A549 (cell line): ENCODE measurements around the gene TRIM10. TPM values are rescaled to one million over a fixed set of nuclear protein-coding genes. Genes with fewer than 3 reads are reported as not detected.

Experiments
- ATAC-seq, 2 experiments: fragments of 200-7000 bp in 1 of 2; fragments of >200 bp in 1 of 2; cut with Nextera tagmentation in 1 of 2; cut with Tn5 transposase in 1 of 2; 3 replicates each; pipeline versions ENCODE4 v1.8.0 to v1.9.1; 2018 to 2020; ENCODE audit warnings: mild to moderate bottlenecking in 1 of 2, moderate library complexity in 1 of 2
- CTCF ChIA-PET: fragments of 300-600 bp; sonication (Branson Sonifier 250); formaldehyde crosslinking; extraction: SDS; loops from one replicate; lab custom pipeline; 2021; ENCODE audit warnings: antibody characterized with exemption, inconsistent platforms; lab: Yijun Ruan, JAX
- POLR2A ChIA-PET: fragments of 350-600 bp; formaldehyde crosslinking; extraction: SDS; loops from one replicate; lab custom pipeline; 2021; ENCODE audit warnings: antibody characterized with exemption, inconsistent platforms; lab: Yijun Ruan, JAX
- DNase-seq, 2 experiments: peaks; one replicate each; pipeline versions ENCODE4 v3.0.0 to v3.0.0-alpha.2; 2011 to 2016; ENCODE audit warnings: low read depth in 1 of 2, low spot score in 1 of 2
- FAIRE-seq: peaks from 2 replicates; lab custom pipeline; 2011; peaks lifted over from hg19 to GRCh38; lab: Jason Lieb, UNC
- H3K27ac ChIP-seq, 2 experiments: fragments of >200 bp; sonication (Bioruptor Twin); formaldehyde crosslinking; 3 replicates each; pipeline ENCODE4 v1.5.1; 2016 to 2017
- H3K4me1 ChIP-seq: fragments of >200 bp; sonication (Bioruptor Twin); formaldehyde crosslinking; 3 replicates; pipeline ENCODE4 v1.6.1; 2016
- H3K4me2 ChIP-seq: fragments of >200 bp; sonication (Bioruptor Twin); formaldehyde crosslinking; 3 replicates; pipeline ENCODE4 v1.6.1; 2016
- H3K4me3 ChIP-seq: fragments of >200 bp; sonication (Bioruptor Twin); formaldehyde crosslinking; 3 replicates; pipeline ENCODE4 v1.5.1; 2016
- H3K9me3 ChIP-seq: fragments of >200 bp; sonication (Bioruptor Twin); formaldehyde crosslinking; 3 replicates; pipeline ENCODE4 v1.6.1; 2016
- BHLHE40 ChIP-seq: IDR thresholded peaks from 2 replicates; pipeline ENCODE4 v1.6.1; 2012; ENCODE audit warnings: low read depth, low read length, inconsistent platforms
- CBX2 ChIP-seq: fragments of 200-600 bp; sonication (generic); IDR thresholded peaks from 2 replicates; pipeline ENCODE4 v1.6.1; 2016; ENCODE audit warnings: low read depth, mild to moderate bottlenecking, borderline replicate concordance
- ELK1 ChIP-seq: fragments of 150-350 bp; IDR thresholded peaks from 2 replicates; pipeline ENCODE4 v1.6.1; 2014; ENCODE audit warnings: low read depth, mild to moderate bottlenecking, low read length
- FOSB ChIP-seq: fragments of 250-450 bp; sonication (Bioruptor Pico); IDR thresholded peaks from 2 replicates; pipeline ENCODE4 v1.5.0; 2020; ENCODE audit warnings: mild to moderate bottlenecking, moderate library complexity
- FOXS1 ChIP-seq: fragments of 250-450 bp; sonication (Bioruptor Pico); IDR thresholded peaks from 2 replicates; pipeline ENCODE4 v1.5.0; 2020; ENCODE audit warnings: mild to moderate bottlenecking, moderate library complexity
- HES2 ChIP-seq: fragments of >200 bp; sonication (Bioruptor Twin); formaldehyde crosslinking; IDR thresholded peaks from 2 replicates; pipeline ENCODE4 v1.6.1; 2016
- HEYL ChIP-seq: fragments of 250-450 bp; sonication (Bioruptor Pico); IDR thresholded peaks from 2 replicates; pipeline ENCODE4 v1.8.0; 2021; ENCODE audit warnings: mild to moderate bottlenecking, moderate library complexity
- HOXB13 ChIP-seq: fragments of 250-450 bp; sonication (Bioruptor Pico); IDR thresholded peaks from 2 replicates; pipeline ENCODE4 v1.5.0; 2020; ENCODE audit warnings: low read depth, mild to moderate bottlenecking, moderate library complexity
- HOXB5 ChIP-seq: fragments of 250-450 bp; sonication (Bioruptor Pico); IDR thresholded peaks from 2 replicates; pipeline ENCODE4 v1.5.0; 2020; ENCODE audit warnings: mild to moderate bottlenecking, moderate library complexity
- JUNB ChIP-seq: fragments of >200 bp; sonication (Bioruptor Twin); formaldehyde crosslinking; IDR thresholded peaks from 2 replicates; pipeline ENCODE4 v1.6.1; 2016
- KDM1A ChIP-seq: fragments of 200-600 bp; sonication (generic); IDR thresholded peaks from 2 replicates; pipeline ENCODE4 v1.6.1; 2016; ENCODE audit warnings: low read depth, mild to moderate bottlenecking
- MYC ChIP-seq: IDR thresholded peaks from 2 replicates; pipeline ENCODE4 v1.6.1; 2012; ENCODE audit warnings: mild to moderate bottlenecking, inconsistent platforms, low read length, improper control_type of control experiment, borderline replicate concordance
- NFE2L2 ChIP-seq: fragments of 150-350 bp; conservative IDR thresholded peaks from 2 replicates; pipeline ENCODE4 v1.6.1; 2014; ENCODE audit warnings: low read length
- NPAS2 ChIP-seq: fragments of 250-450 bp; sonication (Bioruptor Pico); IDR thresholded peaks from 2 replicates; pipeline ENCODE4 v1.8.0; 2022; ENCODE audit warnings: mild to moderate bottlenecking, moderate library complexity, borderline replicate concordance
- RAD21 ChIP-seq, 2 experiments: fragments of >200 bp in 1 of 2; sonication (Bioruptor Twin) in 1 of 2; formaldehyde crosslinking in 1 of 2; IDR thresholded peaks in 1 of 2; conservative IDR thresholded peaks in 1 of 2; 2 replicates in 1 of 2; 3 replicates in 1 of 2; pipeline ENCODE4 v1.6.1; 2012 to 2018; ENCODE audit warnings: inconsistent platforms in 1 of 2
- RARB ChIP-seq: fragments of 250-450 bp; sonication (Bioruptor Pico); IDR thresholded peaks from 2 replicates; pipeline ENCODE4 v1.8.0; 2021; ENCODE audit warnings: mild to moderate bottlenecking, moderate library complexity
- RCOR1 ChIP-seq: fragments of 150-350 bp; IDR thresholded peaks from 2 replicates; pipeline ENCODE4 v1.6.1; 2014; ENCODE audit warnings: antibody characterized with exemption, low read length, low read depth
- RFX5 ChIP-seq: fragments of 450-650 bp; IDR thresholded peaks from 2 replicates; pipeline ENCODE4 v1.7.1; 2014; ENCODE audit warnings: antibody characterized with exemption, mild to moderate bottlenecking, moderate library complexity
- SMC3 ChIP-seq: fragments of >200 bp; sonication (Bioruptor Twin); formaldehyde crosslinking; IDR thresholded peaks from 3 replicates; pipeline ENCODE4 v1.6.1; 2018; ENCODE audit warnings: inconsistent platforms
- TP53 ChIP-seq: fragments of 250-450 bp; sonication (Bioruptor Pico); IDR thresholded peaks from 2 replicates; pipeline ENCODE4 v1.5.0; 2021; ENCODE audit warnings: mild to moderate bottlenecking, moderate library complexity
- ZC3H11A ChIP-seq: fragments of 450-650 bp; IDR thresholded peaks from 2 replicates; pipeline ENCODE4 v1.6.1; 2014; ENCODE audit warnings: antibody characterized with exemption, mild to moderate bottlenecking
- ZFP36 ChIP-seq: fragments of 450-650 bp; IDR thresholded peaks from 2 replicates; pipeline ENCODE4 v1.6.1; 2014; ENCODE audit warnings: borderline replicate concordance; ENCODE audit not compliant: partially characterized antibody
- ZSCAN20 ChIP-seq: fragments of 250-450 bp; sonication (Bioruptor Pico); IDR thresholded peaks from 2 replicates; pipeline ENCODE4 v1.8.0; 2022; ENCODE audit warnings: mild to moderate bottlenecking, moderate library complexity
- WGBS: methylation state at CpG from one replicate; pipeline ENCODE4 v1.1.6; 2017; ENCODE audit errors: missing lambda C conversion rate; 5-methylcytosine and 5-hydroxymethylcytosine counted together
- polyA plus RNA-seq, 4 experiments: library from polyadenylated mRNA; depleted of rRNA in 3 of 4; stranded (reverse); fragments of >200 nt; fragmentation: RNase III in 1 of 4; extraction: RNeasy Plus Mini Kit Qiagen cat#74134 plus additional on column Dnase treatment in 1 of 4; gene quantifications; 2 replicates in 3 of 4; 3 replicates in 1 of 4; pipeline ENCODE4 v1.2.3, GENCODE V29; 2011 to 2017
- TF ChIP-seq, protein P1 (sequence below): IDR thresholded peaks from 2 replicates; pipeline ENCODE4 v1.6.1; 2012
- TF ChIP-seq, protein P2 (sequence below): fragments of 250-450 bp; sonication (Bioruptor Pico); IDR thresholded peaks from 2 replicates; pipeline ENCODE4 v1.5.0; 2021; ENCODE audit warnings: mild to moderate bottlenecking, moderate library complexity, borderline replicate concordance
- TF ChIP-seq, protein P3 (sequence below): fragments of 450-650 bp; IDR thresholded peaks from 2 replicates; pipeline ENCODE4 v1.6.1; 2014; ENCODE audit warnings: antibody characterized with exemption

The TRIM10 gene
- polyA plus RNA-seq, 2 of the 4 experiments (the other 2 are of a cell fraction), result 0.03 to 0.12 TPM

GRCh38 chr6:30156774-30157173 is 4.2 kb downstream of the TRIM10 start:
- peak overlapping the region; percentile 80 for H3K4me2 ChIP-seq
- WGBS, result 97% methylated on average over 9 of the region's 9 CpGs
- no peak overlapping the region for H3K4me3 ChIP-seq
- no peaks in the 10 kb centered on the region for H3K9me3 ChIP-seq
- ChIA-PET POLR2A (no interaction called here), CTCF (interaction anchor here (1.6 kb wide), 1 partner anchor 25 kb away, joined by 5 read pairs; no protein-coding TSS in a partner anchor)
- ATAC-seq (no peak), FAIRE-seq (no peak), DNase-seq (no peak)
- no peak for TF ChIP-seq RAD21 (conservative IDR thresholded peaks at IDR 0.05 in 1 of 2, IDR thresholded peaks at IDR 0.05 in 1 of 2)
- TF ChIP-seq RFX5, result no peak
- no peak for TF ChIP-seq HOXB13 (CRISPR knock-in tag)
- no peak for TF ChIP-seq RARB (CRISPR knock-in tag)
- no peak for TF ChIP-seq HEYL (CRISPR knock-in tag)
- TF ChIP-seq FOSB (CRISPR knock-in tag), result no peak
- TF ChIP-seq NFE2L2, result no peak
- TF ChIP-seq ZC3H11A, result no peak
- no peak for TF ChIP-seq KDM1A
- TF ChIP-seq, protein P1, sequence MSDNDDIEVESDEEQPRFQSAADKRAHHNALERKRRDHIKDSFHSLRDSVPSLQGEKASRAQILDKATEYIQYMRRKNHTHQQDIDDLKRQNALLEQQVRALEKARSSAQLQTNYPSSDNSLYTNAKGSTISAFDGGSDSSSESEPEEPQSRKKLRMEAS, result no peak
- TF ChIP-seq, protein P2, sequence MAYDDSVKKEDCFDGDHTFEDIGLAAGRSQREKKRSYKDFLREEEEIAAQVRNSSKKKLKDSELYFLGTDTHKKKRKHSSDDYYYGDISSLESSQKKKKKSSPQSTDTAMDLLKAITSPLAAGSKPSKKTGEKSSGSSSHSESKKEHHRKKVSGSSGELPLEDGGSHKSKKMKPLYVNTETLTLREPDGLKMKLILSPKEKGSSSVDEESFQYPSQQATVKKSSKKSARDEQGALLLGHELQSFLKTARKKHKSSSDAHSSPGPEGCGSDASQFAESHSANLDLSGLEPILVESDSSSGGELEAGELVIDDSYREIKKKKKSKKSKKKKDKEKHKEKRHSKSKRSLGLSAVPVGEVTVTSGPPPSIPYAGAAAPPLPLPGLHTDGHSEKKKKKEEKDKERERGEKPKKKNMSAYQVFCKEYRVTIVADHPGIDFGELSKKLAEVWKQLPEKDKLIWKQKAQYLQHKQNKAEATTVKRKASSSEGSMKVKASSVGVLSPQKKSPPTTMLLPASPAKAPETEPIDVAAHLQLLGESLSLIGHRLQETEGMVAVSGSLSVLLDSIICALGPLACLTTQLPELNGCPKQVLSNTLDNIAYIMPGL (CRISPR knock-in tag), result no peak
- no peak for TF ChIP-seq BHLHE40
- no peak for TF ChIP-seq RCOR1
- TF ChIP-seq JUNB, result no peak
- no peak for TF ChIP-seq CBX2
- no peak for TF ChIP-seq SMC3
- TF ChIP-seq HES2, result no peak
- TF ChIP-seq ZSCAN20, result no peak
- no peak for TF ChIP-seq ELK1
- no peak for TF ChIP-seq TP53 (CRISPR knock-in tag)
- peaks cover 33% of the 10 kb centered on the region for H3K4me1 ChIP-seq
- H3K27ac ChIP-seq, result peak overlapping the region; percentile 21 to 75; a peak in 4 of 6 replicates

- ATAC-seq, result peak; percentile 31 to 61; a peak in 3 of 6 replicates
- H3K4me2 ChIP-seq, result peak overlapping the region; percentile 80
- CTCF ChIA-PET, result interaction anchor here (1.0 to 1.5 kb wide), 2 partner anchors 25 to 53 kb away, joined by 4 to 8 read pairs; no protein-coding TSS in a partner anchor
Observed at GRCh38 chr6:30156262-30156599, 4.8 kb downstream of the TRIM10 start.

More at GRCh38 chr6:30156262-30156599, 4.8 kb downstream of the TRIM10 start:
- H3K9me3 ChIP-seq, result no peaks in the 10 kb centered on the region
- 8% methylated on average over 4 of the region's 4 CpGs for WGBS
- H3K27ac ChIP-seq, result peak overlapping the region; percentile 21 to 75; a peak in 3 of 6 replicates
- DNase-seq, result peak; percentile 25 to 71
- TF ChIP-seq, protein P3, sequence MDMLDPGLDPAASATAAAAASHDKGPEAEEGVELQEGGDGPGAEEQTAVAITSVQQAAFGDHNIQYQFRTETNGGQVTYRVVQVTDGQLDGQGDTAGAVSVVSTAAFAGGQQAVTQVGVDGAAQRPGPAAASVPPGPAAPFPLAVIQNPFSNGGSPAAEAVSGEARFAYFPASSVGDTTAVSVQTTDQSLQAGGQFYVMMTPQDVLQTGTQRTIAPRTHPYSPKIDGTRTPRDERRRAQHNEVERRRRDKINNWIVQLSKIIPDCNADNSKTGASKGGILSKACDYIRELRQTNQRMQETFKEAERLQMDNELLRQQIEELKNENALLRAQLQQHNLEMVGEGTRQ, result no peak
- TF ChIP-seq MYC (no peak), RARB (CRISPR knock-in tag) (no peak), SMC3 (no peak), NPAS2 (CRISPR knock-in tag) (no peak), KDM1A (no peak), ZFP36 (no peak), FOXS1 (CRISPR knock-in tag) (no peak), HOXB5 (CRISPR knock-in tag) (peak; percentile 70; the same call in 1 of the 2 replicates)
- TF ChIP-seq, all 56 proteins: peak for 1
- Histone ChIP-seq H3K4me3 (no peak overlapping the region), H3K4me1 (peaks cover 33% of the 10 kb centered on the region)
- POLR2A ChIA-PET, result no interaction called here
- no peak for FAIRE-seq
